Measurements from ENCODE around the gene AOAH.
"Not testable (repeated sequence)": the region's sequence is repeated elsewhere in the genome, so short reads cannot be mapped to it uniquely, and the experiment has no call there.

The AOAH gene

DNA sequence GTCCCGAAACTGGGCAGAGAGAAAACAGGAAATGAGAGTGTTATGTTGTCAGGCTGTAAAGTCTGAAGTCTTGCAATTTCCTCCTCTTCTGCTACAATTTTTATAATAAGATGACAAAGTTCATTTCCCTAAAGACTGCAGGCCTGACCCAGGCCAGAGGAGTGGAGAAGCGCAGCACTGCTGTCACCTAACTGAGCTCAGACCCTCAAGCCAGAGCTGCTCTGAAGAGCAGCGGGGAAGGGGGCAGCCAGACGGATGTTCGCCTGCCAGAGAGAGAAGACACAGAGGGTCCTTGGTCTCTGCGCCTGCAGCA lies 12.6 kb upstream of the AOAH start:
- peak in 1 of 2 donors; percentile 50 for DNase-seq

- no peak for DNase-seq
Measured at GRCh38 chr7:36736090-36736898, 12.0 kb upstream of the AOAH start.

DNA sequence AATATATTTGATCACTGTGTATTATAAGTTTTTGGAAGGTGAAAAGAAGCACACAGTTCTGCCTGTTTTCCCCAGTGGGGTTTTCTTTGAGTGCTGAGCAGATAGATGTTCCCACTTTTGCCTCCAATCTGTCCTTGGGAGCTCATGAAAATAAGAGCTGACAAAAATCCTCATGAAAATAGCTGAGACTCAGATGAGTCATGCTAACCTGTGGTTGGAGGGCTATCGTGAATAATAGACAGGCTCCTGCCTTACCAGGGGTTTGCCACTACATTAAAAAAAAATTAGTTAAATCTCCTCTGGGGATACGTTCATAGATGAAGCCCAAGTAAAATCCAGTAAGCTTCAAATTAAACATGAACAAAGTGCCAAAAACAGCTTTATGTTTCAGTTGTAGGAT lies 10.9 kb upstream of the AOAH start:
- DNase-seq: no peak

DNA sequence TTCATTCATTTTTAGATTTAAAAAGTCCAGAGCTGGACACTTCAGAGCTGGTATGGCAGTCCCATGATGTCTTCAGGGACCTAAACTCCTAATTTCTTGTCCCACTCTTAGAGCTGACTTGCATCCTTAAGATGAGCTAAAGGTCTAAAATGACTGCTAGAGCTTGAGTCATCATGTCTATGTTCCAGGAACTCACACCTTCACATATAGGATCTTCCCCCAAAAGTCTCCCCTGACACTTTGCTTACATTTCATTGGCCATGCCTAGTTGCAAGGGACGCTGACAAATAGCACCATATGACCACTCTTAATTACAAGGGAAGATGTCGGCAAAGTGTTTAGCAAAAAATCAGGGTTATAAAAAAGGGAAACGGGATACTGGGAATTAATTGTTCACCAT lies 10.4 kb upstream of the AOAH start:
- DNase-seq: no peak

GRCh38 chr7:36733411-36733810 lies 9.1 kb upstream of the AOAH start:
- no peak for DNase-seq

- no peak for DNase-seq
Measured at GRCh38 chr7:36732806-36733205, 8.5 kb upstream of the AOAH start.

- DNase-seq: no peak
Measured at GRCh38 chr7:36730046-36730445, 5.8 kb upstream of the AOAH start.

GRCh38 chr7:36728143-36728542 lies 3.8 kb upstream of the AOAH start:
- DNase-seq: no peak

- DNase-seq: no peak
Measured at GRCh38 chr7:36726806-36727503, 2.7 kb upstream of the AOAH start.

DNA sequence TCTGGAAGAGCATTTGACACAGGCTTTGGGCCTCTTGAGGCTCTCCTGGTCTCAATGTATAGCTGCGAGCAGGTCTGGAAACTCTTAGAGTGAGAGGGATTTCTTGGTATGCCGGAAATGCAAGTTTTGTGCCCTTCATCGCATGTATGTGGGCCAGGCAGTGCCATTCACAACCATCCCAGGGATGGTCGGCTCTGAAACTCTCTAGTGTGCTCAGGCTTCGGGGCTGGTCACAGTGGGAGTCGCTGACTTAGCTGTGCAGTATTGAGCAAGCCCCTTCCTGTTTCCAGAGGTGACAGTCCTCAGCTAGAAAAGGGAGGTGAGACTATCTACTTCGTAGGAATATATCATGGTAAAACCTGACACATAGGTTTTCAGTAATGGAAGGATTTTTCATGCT lies 2.0 kb upstream of the AOAH start:
- no peak for DNase-seq

- DNase-seq: no peak
Measured at GRCh38 chr7:36724996-36725395, 702 bp upstream of the AOAH start.

DNA sequence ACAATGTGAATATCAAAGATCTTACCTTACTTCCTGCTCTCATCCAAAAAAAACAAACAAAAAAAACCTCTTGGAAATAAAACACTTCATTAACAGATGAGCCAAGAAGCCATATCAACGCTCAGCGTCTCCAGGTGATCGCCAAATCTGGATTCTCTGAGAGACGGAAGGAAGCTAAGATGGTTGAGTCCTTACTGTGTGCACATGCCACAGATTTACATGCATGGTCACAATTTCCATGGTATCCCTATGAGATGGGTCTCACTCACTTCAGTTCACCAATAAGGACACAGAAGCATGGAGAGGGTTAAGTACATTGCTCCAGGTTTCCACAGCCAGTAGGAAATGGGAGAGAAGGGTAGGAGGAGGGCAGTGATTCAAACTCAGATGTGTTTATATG lies 1.0 kb downstream of the AOAH start:
- DNase-seq: no peak

GRCh38 chr7:36719083-36719632 lies 5.1 kb downstream of the AOAH start:
- DNase-seq: no peak

DNA sequence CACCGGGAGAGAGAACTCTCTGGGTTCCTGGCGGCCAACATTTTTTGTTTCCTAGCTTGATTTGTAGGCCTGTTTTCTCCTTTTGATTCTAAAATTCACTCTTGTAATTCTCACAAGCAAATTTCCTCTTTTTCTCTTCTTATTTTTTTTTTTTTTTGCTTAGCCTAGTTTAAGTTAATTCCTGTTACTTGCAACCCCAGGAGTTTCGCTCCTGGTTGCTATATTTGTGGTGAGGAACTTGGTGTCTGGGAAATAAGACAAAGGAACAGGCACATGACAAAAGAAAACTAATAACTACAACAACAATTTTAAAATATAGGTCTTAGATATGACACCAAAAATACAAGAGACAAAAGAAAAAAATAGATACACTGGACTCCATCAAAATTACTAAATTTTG lies 6.7 kb downstream of the AOAH start:
- no peak for DNase-seq

DNA sequence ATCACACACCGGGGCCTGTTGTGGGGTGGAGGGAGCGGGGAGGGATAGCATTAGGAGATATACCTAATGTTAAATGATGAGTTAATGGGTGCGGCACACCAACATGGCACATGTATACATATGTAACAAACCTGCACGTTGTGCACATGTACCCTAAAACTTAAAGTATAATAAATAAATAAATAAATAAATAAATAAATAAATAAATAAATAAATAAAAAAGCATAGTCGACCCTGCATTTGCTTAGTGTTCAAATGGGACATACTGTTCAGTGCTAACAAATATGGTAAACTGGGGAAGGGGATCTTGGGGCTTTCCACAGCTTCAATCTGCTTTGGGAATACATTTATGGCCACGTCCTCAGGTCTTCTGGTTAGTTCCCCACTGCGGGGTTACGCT lies 7.5 kb downstream of the AOAH start:
- not testable (repeated sequence) for DNase-seq

- DNase-seq: no peak
Measured at GRCh38 chr7:36712015-36712414, 12.3 kb downstream of the AOAH start.

- no peak for DNase-seq
Measured at GRCh38 chr7:36711256-36711655, 13.0 kb downstream of the AOAH start.

- DNase-seq: no peak
Measured at GRCh38 chr7:36710186-36710791, 14.0 kb downstream of the AOAH start.

DNA sequence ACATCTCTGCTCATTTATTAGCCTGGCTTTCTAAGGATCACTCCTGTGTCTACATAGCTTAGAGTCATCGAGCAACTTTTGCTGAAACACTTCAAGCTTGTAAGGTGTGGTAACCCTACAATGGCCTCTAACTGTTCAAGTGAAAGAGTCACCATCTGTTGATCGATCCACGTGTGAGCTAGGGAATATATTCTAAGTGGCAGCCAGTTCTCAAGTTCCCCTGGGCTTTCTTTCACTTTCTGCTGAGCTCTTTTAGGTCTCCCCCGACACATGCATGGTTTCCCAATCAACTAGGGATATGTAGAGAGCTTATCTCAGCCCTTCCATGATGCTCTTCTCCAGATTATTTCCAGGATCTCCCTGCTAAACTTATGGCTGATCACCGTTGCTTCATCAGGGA lies 15.5 kb downstream of the AOAH start:
- DNase-seq: no peak

- no peak for DNase-seq
Measured at GRCh38 chr7:36707898-36708297, 16.4 kb downstream of the AOAH start.

DNA sequence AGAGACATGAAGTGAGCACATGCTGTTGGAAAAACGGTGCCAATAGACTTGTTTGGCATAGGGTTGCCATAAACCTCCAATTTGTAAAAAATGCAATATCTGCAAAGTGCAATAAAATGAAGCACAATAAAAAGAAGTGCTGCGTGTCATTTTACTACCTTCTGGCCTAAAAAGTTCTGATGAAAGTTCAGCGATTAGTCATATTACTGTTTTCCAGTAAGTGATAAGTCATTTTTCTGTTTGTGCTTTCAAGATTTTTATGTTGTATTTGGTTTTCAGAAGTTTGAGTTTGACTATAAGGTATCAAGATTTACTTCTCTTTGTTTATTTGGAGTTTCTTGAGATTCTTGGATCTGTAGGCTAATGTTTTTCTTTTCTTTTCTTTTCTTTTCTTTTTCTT lies 16.8 kb downstream of the AOAH start:
- DNase-seq: no peak

GRCh38 chr7:36703860-36704259 lies 20.4 kb downstream of the AOAH start:
- not testable (repeated sequence) for DNase-seq

GRCh38 chr7:36692456-36692855 lies 31.8 kb downstream of the AOAH start:
- DNase-seq: peak in 1 of 2 donors; percentile 21

- no peak for DNase-seq
Measured at GRCh38 chr7:36691983-36692382, 32.3 kb downstream of the AOAH start.
